Measurements from ENCODE around the gene RPA3.

The RPA3 gene

DNA sequence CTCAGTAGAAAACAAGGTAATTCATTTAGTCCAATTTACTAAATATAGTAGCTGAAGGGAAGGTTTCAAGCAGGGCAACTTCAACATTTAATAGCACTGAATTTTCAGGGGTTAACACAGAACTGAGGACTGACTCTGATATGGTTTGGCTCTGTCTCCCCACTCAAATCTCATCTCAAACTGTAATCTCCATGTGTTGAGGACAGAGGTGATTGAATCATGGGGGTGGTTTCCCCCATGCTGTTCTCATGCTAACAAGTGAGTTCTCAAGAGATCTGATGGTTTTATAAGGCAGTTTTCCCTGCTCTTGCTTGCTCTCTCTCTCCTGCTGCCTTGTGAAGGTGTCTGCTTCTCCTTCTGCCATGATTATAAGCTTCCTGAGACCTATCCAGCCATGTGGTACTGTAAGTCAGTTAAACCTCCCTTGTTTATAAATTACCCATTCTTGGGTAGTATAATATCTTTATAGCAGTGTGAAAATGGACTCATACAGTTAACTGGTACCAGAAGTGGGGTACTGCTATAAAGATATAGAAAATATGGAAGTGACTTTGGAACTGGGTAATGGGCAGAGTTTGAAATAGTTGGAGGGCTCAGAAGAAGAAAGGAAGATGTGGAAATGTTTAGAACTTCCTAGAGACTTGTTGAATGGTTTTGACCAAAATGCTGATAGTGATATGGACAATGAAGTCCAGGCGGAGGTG lies 87.6 kb downstream of the RPA3 start:
- no peak for DNase-seq (ENCODE audit: insufficient read length, low spot score)
- TF ChIP-seq CTCF (IDR thresholded peaks at IDR 0.05; ENCODE audit: insufficient read depth, missing control alignments): no peak
- no peak for FAIRE-seq

GRCh38 chr7:7628476-7628875 lies 89.9 kb downstream of the RPA3 start:
- TF ChIP-seq CTCF (IDR thresholded peaks at IDR 0.05; ENCODE audit: insufficient read depth, missing control alignments): no peak
- no peak for FAIRE-seq
- no peak for DNase-seq (ENCODE audit: insufficient read length, low spot score)

DNA sequence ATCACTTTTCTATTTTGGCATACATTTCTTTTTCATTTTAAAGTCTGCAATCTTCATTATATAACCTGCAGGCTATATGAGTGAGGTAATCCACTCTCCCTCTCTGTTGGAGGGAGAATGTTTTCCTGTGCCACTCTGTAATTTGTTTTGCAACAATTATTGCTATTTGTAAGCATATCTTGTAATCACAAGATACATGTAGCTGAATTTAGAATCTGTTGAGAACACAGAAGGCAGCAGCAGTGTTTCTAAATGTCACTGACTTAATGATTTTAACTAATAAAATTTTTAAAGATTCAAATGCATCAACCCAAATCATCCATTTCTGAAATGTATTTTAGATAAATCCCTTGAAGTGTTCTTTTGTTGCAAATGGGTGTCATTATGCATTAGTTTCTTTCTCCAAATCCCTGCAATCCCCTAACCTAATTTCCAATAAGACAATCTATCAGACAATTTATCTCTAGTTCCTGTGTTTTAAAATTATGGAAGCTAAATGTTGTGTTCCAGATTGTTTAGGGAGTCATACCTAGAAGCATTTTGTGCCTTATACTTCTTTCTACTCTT lies 97.7 kb downstream of the RPA3 start:
- FAIRE-seq (no peak), DNase-seq (ENCODE audit: insufficient read length, low spot score) (no peak)
- no peak for TF ChIP-seq CTCF (IDR thresholded peaks at IDR 0.05; ENCODE audit: insufficient read depth, missing control alignments)

DNA sequence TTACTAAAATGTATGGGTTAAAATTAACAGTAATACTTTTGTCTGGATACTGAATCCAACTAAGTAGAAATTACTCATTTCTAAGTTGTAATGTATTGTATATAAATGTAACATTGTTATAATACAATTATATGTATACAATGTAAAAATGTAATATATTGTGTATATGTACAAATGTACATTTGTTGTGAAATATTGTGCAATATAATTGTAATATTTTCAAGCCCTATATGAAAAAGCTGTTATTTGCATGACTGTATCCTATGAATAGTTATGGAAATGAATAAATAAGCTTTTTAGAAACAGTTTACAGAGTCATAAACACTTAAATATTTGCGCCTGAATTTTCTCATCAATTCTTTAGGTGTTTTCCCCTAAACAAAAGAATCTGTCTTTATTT lies 98.2 kb downstream of the RPA3 start:
- FAIRE-seq (no peak), DNase-seq (ENCODE audit: insufficient read length, low spot score) (no peak)
- no peak for TF ChIP-seq CTCF (IDR thresholded peaks at IDR 0.05; ENCODE audit: insufficient read depth, missing control alignments)

- TF ChIP-seq CTCF (IDR thresholded peaks at IDR 0.05; ENCODE audit: insufficient read depth, missing control alignments): no peak
- FAIRE-seq (no peak), DNase-seq (ENCODE audit: insufficient read length, low spot score) (no peak)
Observed at GRCh38 chr7:7618410-7618809, 100.0 kb downstream of the RPA3 start.

- TF ChIP-seq CTCF (IDR thresholded peaks at IDR 0.05; ENCODE audit: insufficient read depth, missing control alignments): no peak
- DNase-seq (ENCODE audit: insufficient read length, low spot score) (no peak), FAIRE-seq (no peak)
Observed at GRCh38 chr7:7617550-7617949, 100.9 kb downstream of the RPA3 start.

- FAIRE-seq (no peak), DNase-seq (ENCODE audit: insufficient read length, low spot score) (no peak)
Observed at GRCh38 chr7:7614018-7614741, 104.2 kb downstream of the RPA3 start.

More at GRCh38 chr7:7614018-7614741, 104.2 kb downstream of the RPA3 start:
- TF ChIP-seq CTCF (IDR thresholded peaks at IDR 0.05; ENCODE audit: insufficient read depth, missing control alignments): no peak
